Heart left ventricle (tissue), 13 donors: ENCODE data around the gene PI16.

Source experiments
- POLR2A ChIP-seq, 2 donors: fragments of 450-650 bp; IDR thresholded peaks; one replicate each; pipeline ENCODE4 v1.6.1; 2017; ENCODE audit warnings: antibody characterized with exemption in 2 of 2, mild to moderate bottlenecking in 2 of 2, moderate library complexity in 2 of 2
- TF ChIP-seq, protein P1 (sequence below), 12 donors: fragments of 200-600 bp; sonication (generic) in 4 of 12; IDR thresholded peaks; one replicate each; pipeline versions ENCODE4 v1.5.0 to v1.8.0; 2018 to 2022; ENCODE audit warnings: antibody characterized with exemption in 12 of 12, mild to moderate bottlenecking in 5 of 12
- donor health status: ischemic (EF 13 %, LVEDD 7.1; RV severe dilation, severe dysfunction).
- donor health status: DM: no; HTN: yes; CAD: no.
- donor health status: DM: no; HTN: no; CAD: no.
- donor health status: ischemic (EF 25% LVEDD 6.9; RV normal size, moderate dysfunction).
- donor health status: ischemic (EF 25% LVEDD 5.7; RV mildly dilated, moderate dysfunction).
- donor health status: ischemic (EF 35%, LVEDD 5.7; RV mildly dilated, moderate dysfunction).
- donor health status: nonischemic (EF 11% LVEDD 7.7; RV severe dilation, severe dysfunction).
- donor health status: DM: yes; HTN: yes; CAD: no.
- donor health status: PGD.
- donor health status: ischemic (EF 29% LVEDD 5.4; RV normal size, mild dysfunction).
- donor health status: nonischemic (EF 23%, LVEDD 6.1; RV moderate dilation, normal function).

DNA sequence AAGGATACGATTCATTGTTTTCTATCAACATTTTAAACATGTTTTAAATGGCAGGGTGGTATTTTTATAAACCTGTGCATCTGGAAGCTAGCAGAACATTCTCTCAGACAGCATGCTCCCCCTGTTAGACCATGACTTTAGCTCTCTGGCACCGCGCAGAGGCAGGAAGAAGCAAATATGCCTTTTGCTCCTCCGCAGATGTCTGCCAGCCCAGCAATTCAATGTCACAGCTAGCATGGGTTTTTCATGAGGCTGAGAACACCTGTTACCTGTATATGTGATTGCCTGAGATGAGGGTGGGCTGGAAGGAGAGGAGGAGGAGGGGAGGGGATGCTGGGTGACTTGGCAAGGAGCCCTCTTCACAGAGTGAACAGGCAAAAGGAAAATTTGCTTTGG, 24.8 kb downstream of the PI16 start:
- TF ChIP-seq, protein P1, sequence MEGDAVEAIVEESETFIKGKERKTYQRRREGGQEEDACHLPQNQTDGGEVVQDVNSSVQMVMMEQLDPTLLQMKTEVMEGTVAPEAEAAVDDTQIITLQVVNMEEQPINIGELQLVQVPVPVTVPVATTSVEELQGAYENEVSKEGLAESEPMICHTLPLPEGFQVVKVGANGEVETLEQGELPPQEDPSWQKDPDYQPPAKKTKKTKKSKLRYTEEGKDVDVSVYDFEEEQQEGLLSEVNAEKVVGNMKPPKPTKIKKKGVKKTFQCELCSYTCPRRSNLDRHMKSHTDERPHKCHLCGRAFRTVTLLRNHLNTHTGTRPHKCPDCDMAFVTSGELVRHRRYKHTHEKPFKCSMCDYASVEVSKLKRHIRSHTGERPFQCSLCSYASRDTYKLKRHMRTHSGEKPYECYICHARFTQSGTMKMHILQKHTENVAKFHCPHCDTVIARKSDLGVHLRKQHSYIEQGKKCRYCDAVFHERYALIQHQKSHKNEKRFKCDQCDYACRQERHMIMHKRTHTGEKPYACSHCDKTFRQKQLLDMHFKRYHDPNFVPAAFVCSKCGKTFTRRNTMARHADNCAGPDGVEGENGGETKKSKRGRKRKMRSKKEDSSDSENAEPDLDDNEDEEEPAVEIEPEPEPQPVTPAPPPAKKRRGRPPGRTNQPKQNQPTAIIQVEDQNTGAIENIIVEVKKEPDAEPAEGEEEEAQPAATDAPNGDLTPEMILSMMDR (IDR thresholded peaks at IDR 0.05) = peak; percentile 19 to 74 (median 58)
- no peak for TF ChIP-seq POLR2A (IDR thresholded peaks at IDR 0.05)
